HG02623 (cell line): ENCODE results near the gene TCEA3.

ENCODE experiments used
- ATAC-seq: cut with Tn5 transposase; IDR thresholded peaks from one replicate; pipeline ENCODE4 v1.9.1; 2021; ENCODE audit warnings: moderate library complexity; ENCODE audit not compliant: unreplicated experiment

Gene TCEA3

DNA sequence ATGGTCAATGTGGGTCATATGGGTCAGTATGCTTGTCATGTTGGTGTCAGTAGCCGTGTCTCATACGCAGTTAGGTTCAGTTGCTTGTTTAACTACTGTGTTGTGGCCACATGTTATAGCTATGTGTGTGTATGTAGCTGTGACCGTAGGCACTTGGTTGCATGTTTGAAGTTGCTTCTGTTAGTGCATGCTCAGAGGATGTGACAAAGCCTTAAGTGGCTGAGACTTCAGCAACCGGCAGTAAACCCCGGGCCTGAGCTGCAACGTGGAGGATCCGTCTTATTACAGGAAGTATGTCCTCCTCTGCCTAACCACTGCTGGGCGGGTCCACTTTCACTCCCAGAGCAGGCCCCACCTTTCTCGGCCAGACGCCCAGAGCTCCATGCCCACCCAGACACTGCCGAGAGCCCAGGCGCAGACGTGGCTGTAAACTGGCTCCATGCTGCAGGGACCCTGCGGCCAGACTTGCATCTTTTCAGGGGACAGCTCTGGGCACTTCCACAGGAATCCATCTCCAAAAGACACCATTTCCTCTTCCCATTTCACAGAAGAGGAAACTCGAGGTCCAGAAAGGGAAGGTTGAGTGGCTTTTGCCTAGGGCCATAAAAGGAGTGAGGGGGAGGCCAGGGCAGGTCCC lies 2.2 kb downstream of the TCEA3 start:
- no peak for ATAC-seq

DNA sequence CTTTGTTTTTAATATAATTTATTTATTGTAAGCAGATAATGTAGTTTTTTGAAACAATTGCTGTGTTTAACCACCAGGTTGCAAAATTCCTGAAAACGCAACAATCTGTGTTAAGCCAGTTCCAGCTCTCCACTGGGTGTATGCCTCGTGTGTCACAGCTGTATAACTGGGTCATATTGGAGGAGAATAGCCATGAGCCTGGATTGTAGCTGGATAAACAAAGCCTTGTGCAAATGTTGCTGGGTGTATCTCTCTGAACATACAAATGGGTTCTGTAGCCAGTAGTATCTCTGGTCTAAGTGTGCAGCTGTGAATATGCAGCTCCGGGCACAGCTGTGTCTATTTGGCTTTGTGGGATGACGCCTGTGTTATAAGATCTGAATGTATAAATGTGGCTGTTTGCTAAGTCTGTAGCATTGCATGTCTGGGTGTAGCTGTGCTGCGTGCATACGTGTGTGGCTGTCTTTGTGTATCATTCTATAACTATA lies 2.8 kb downstream of the TCEA3 start:
- ATAC-seq, result no peak

- no peak for ATAC-seq
Observed at GRCh38 chr1:23421343-23421742, 3.2 kb downstream of the TCEA3 start.

DNA sequence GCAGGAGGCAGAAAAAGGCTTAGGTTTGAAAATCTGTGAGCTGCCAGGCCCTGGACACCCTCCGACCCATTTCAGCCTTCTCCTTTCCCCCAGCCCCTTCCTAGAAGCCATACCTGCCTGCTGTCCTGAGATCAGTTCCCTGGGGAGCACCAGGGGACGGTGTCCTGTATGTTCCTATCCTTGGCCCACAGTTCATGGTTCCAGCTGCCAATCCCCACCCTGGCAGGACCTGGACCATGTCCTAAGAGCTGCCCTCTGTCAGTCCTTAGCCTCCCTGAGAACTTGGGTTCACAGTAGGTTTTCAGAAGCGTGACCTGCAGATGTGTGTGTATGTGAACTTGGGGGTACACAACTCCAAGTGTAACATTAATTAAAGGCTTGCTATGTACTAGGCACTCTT lies 3.8 kb downstream of the TCEA3 start:
- ATAC-seq, result no peak

DNA sequence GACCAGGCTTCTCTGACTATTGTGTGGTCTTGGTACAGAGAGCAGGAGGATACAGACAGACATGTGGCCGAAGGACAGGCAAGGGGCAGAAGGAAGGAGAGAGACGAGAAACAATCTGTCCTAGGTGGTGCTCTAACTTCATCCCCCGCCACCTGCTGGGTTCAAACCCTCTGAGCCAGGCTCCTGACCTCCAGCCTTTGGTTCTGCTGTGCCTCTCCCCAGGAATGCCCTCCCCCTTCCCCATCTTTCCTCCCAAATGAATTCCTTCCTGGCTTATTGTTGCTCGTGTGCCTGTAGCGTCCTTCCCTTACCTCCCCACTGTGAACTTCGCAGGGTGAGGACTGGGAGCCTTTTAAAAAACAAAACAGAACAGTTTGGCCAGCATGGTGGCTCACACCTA lies 5.4 kb downstream of the TCEA3 start:
- ATAC-seq, result no peak

GRCh38 chr1:23417570-23417969 lies 7.0 kb downstream of the TCEA3 start:
- no peak for ATAC-seq

DNA sequence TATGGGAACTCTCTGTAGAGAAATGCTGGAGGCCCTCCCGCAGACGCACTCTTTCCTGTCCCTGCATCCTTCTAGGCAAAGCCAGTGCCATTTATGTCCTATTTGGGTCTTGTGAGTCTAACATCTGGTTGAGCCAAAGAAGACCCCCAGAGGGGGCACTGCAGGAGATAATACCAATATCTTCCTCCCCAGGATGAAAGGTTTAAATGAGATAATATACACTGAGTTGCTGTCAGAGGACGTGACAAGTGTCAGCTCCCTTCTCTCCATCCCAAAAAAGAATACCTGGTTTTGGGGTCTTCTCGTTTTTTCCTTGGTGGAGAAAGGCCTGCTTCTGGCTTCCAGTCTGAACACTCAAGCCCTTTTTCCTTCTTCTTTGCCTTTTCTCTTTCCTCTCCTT lies 7.6 kb downstream of the TCEA3 start:
- no peak for ATAC-seq

DNA sequence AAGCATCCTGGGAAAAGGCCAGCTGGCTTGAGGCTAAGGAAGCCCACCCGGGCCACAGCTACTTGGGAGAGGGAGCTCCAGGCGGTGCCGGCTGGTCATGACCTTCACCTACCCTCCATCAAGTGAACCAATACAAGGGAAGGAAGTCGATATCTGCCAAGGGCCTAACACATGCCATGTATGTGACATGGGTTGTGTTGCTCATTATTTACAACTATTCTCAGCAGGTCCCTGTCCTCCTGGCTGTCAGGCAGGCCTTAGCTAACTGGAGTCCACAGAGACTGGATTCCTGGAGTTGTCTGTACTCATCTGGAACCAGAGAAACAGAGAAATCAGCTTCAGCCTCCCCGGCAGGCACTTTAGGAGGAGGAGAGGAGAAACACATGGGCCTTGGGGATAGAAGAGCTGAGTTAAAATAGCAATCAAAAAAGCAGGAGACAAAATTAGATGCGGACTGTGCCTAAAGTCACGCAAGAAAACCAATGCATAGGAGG lies 15.7 kb downstream of the TCEA3 start:
- ATAC-seq, result no peak

DNA sequence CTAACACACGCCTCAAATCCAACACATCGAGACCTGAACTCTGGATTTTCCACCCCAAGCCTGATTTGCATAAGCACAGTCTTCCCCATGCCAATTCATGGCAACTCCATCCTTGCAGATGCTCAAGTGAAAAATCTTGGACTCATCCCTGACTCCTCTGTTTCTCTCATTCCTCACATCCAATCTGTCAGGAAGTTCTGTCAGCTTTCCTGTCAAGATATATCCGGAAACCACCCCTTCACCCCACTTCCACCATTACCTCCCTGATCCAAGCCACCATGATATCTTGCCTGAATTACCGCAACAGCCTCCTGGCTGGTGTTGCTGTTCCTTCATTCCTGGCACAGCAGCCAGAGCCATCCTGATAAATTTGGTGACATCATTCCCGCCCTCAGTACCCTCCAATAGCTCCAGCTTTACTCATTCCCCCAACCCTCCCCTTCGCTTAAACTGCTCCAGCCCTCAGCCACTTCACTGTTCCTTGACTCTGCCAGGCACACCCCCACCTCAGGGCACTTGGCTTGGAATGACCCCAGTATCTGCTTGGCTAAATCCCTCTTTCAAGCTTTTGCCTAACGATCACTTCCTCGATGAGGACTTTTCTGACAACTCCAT lies 17.4 kb downstream of the TCEA3 start:
- no peak for ATAC-seq

- no peak for ATAC-seq
Observed at GRCh38 chr1:23405946-23406345, 18.6 kb downstream of the TCEA3 start.

DNA sequence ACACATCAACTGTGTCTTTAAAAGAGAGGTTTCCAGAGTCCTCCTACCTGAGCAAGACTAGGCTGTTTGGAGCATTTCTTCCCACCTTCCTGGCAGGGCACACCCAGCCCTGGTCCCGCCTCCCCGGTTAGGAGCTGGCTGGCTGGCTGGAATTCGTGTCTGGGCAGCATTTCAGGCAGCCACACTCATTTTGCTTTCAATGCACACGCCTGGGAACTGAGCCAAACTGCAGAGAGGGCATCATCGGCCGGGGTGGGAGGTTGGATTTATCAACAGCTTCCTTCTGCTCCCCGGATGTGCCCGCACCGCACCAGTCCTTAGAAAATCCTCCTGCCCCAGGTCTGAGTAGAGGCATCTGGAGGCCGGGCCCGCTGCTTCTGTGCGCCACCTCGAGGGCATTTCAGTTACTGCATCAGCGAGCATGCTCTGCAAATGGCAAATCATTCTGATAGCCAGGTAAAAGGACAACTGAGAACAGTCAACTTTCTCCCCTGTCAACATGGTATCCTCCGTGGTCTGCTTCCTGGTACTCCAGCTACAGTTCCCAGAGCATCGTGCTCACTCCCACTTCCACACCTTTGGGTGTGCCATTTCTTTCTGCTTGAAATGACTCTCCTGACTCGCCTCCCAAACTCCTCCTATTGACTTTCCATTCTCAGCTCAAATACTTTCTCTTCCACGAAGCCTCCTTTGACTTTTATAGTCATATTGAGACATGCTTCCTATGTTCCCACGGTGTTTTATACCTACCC lies 20.6 kb downstream of the TCEA3 start:
- no peak for ATAC-seq

DNA sequence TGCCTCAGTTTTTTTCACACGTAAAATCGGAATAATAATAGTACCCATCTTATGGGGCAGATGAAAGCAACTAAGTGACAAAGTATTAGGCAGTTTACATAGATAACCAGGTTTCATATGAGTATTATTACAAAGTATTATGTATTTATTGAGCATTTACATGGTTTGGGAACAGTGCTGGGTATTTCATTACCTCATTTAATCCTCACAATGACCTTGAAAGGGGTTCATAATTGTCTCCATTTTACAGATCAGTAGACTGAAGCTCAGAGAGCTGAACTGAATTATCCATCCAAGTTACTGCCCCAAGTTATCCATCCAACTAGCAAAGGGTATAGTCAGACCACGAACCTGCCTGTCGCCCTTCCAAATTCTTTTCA lies 21.2 kb downstream of the TCEA3 start:
- no peak for ATAC-seq

- ATAC-seq, result no peak
Observed at GRCh38 chr1:23403038-23403336, 21.6 kb downstream of the TCEA3 start.

GRCh38 chr1:23402286-23403037 lies 22.1 kb downstream of the TCEA3 start:
- no peak for ATAC-seq

- ATAC-seq, result no peak
Observed at GRCh38 chr1:23401313-23401712, 23.2 kb downstream of the TCEA3 start.

DNA sequence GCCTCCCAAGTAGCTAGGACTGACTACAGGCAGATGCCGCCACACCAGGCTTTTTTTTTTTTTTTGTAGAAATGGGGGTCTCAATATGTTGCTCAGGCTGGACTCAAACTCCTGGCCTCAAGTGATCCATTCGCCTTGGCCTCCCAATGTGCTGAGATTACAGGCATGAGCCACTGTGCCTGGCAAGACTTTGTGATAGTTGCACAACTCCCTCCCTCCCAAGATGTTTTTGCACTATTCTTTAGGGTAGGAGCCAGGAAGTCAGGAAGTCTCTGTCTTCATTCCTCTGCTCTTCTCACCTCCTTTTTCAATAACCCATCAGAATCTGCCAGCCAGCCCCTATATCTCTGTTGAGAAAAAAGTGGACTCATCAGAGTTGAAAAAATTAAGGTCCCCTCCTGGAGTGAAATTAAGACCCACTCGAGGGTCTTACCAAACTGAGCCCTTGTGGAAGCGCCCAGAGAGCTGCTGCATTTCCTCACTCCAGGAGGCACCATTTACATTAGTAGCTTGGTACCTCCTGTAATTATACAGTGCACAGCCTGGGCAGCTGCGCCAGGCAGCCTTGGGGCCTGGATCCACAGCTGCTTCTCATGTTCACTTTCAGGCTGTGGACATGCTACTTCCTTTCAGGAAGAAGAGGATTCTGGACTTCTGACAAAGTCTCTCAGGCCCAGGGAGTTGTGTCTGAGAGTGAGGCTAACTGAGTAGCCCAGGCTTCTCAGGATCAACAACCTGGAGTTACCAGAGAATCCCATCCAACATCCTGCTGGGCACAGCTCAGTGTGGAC lies 24.0 kb downstream of the TCEA3 start:
- no peak for ATAC-seq

DNA sequence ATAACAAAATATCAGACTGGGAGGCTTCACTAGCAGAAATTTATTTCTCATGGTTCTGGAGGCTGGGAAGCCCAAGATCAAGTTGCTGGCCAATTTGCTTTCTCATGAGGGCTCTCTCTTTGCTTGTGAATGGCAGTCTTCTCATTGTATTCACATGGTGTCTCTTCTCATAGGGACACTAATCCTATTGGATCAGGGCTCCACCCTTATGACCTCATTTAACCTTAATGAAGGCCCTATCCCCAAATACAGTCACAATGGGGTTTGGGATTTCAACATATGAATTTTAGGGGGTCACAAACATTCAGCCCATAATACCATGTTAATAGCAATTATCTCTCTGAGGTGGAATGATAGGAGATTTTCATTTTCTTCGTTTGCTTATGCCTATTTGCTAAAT lies 25.3 kb downstream of the TCEA3 start:
- no peak for ATAC-seq

DNA sequence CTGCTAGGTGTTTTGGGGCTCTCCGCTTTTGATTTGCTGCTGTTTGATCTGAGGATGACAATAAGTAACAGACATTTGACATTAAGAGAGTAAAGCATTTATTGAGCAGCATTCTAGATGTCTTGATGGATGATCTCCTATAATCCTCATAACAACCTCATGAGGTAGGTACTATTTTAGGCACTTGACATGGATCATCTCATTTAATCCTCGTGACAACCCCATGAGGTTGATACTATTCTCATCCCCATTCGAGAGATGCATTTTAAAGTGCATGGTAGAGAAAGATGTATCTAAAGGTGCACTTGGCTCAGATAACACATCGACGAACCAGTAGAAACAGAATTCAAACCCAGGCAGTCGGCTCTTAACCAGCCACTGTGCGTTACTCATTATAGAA lies 26.6 kb downstream of the TCEA3 start:
- ATAC-seq, result no peak

GRCh38 chr1:23396380-23396779 lies 28.2 kb downstream of the TCEA3 start:
- no peak for ATAC-seq

DNA sequence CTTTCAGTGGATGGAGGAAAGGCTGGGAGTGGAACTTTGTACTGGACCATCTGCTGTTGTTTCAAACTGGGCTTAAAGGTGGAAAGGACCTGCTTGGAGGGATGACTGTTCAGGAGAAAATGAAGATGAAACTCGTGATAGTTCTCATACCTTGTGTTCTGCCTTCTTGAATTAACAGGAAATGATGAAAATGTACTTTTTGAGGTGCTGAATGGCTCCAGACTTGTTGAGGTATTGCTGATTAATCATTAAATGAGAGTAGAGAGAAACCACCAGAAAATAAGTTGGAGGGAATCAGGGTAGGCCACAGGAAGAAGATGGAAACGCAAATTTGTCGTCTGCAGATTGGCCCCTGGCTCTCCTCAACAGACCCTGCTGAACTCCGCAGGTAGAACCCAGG lies 28.7 kb downstream of the TCEA3 start:
- no peak for ATAC-seq
